Rectal smooth muscle tissue (tissue), 1 donor: ENCODE data around the gene B4GALT5.

ENCODE experiments used
- H3K27ac ChIP-seq: one replicate; pipeline ENCODE4 v1.7.0; 2013; ENCODE audit warnings: low read depth, low read length, inconsistent platforms
- H3K27me3 ChIP-seq: one replicate; pipeline ENCODE4 v1.7.0; 2013; ENCODE audit warnings: low read length; ENCODE audit not compliant: control insufficient read depth, insufficient read depth
- H3K36me3 ChIP-seq: one replicate; pipeline ENCODE4 v1.7.0; 2013; ENCODE audit warnings: low read length; ENCODE audit not compliant: control insufficient read depth, insufficient read depth
- H3K4me1 ChIP-seq: one replicate; pipeline ENCODE4 v1.7.0; 2013; ENCODE audit warnings: low read length; ENCODE audit not compliant: control insufficient read depth, insufficient read depth
- H3K4me3 ChIP-seq: one replicate; pipeline ENCODE4 v1.7.0; 2013; ENCODE audit warnings: low read length
- H3K9ac ChIP-seq: one replicate; pipeline ENCODE4 v1.7.0; 2013; ENCODE audit warnings: low read length

B4GALT5 gene

DNA sequence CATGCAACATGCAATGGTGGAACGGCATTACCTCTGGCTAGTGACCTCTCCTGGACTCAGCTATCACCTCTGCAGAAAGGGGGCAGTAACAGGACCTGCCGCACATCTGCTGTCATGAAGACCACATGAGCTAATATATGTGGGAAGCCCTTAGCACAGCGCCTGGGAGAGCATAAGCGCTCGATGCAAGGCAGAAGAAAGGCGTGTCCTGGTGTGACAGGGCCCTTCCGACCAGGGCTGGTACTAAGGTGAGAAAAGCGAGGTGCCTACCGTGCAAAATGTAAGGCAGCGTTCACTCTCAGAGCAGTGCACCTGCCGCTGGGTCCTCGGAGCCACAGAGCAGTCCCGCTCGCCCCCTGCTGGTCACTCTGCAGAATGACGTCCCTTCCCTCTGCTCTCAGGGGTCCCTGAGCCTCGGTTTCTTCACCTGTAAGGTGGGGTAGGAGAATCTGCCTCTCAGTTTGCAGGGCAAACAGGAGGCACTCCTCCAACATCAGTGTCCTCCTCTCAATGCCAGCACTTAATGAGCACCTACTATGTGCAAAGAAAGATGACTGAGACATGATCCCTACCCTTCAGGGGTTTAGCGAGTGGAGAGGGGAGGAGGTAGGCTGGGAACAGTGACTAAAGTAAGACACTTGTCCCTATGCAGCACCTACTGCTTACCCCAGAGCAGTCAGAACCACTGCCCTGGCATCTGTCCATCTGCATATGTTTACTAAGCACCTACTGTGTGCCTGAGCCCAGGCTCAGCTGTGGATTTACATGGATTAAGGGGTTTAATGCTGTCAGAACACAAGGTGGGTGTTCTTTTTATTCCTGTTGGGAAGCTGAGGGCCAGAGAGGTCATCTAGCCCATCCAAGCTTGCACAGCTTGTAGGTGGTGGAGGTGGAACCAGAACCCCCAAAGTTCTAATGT is 104.7 kb downstream of the B4GALT5 start:
- H3K4me3 ChIP-seq: peak overlapping the region; percentile 35
- no peaks in the 10 kb centered on the region for H3K36me3 ChIP-seq
- no peak overlapping the region for H3K27ac ChIP-seq
- no peak overlapping the region for H3K9ac ChIP-seq
- peaks cover 4% of the 10 kb centered on the region for H3K4me1 ChIP-seq
- no peaks in the 10 kb centered on the region for H3K27me3 ChIP-seq

GRCh38 chr20:49607568-49607967 is 106.1 kb downstream of the B4GALT5 start:
- H3K27ac ChIP-seq: no peak overlapping the region
- H3K27me3 ChIP-seq: no peaks in the 10 kb centered on the region
- peaks cover 4% of the 10 kb centered on the region for H3K4me1 ChIP-seq
- no peak overlapping the region for H3K4me3 ChIP-seq
- no peaks in the 10 kb centered on the region for H3K36me3 ChIP-seq
- no peak overlapping the region for H3K9ac ChIP-seq

GRCh38 chr20:49603209-49603627 is 110.5 kb downstream of the B4GALT5 start:
- H3K9ac ChIP-seq: no peak overlapping the region
- no peaks in the 10 kb centered on the region for H3K36me3 ChIP-seq
- no peaks in the 10 kb centered on the region for H3K4me1 ChIP-seq
- no peak overlapping the region for H3K27ac ChIP-seq
- no peak overlapping the region for H3K4me3 ChIP-seq
- no peaks in the 10 kb centered on the region for H3K27me3 ChIP-seq

DNA sequence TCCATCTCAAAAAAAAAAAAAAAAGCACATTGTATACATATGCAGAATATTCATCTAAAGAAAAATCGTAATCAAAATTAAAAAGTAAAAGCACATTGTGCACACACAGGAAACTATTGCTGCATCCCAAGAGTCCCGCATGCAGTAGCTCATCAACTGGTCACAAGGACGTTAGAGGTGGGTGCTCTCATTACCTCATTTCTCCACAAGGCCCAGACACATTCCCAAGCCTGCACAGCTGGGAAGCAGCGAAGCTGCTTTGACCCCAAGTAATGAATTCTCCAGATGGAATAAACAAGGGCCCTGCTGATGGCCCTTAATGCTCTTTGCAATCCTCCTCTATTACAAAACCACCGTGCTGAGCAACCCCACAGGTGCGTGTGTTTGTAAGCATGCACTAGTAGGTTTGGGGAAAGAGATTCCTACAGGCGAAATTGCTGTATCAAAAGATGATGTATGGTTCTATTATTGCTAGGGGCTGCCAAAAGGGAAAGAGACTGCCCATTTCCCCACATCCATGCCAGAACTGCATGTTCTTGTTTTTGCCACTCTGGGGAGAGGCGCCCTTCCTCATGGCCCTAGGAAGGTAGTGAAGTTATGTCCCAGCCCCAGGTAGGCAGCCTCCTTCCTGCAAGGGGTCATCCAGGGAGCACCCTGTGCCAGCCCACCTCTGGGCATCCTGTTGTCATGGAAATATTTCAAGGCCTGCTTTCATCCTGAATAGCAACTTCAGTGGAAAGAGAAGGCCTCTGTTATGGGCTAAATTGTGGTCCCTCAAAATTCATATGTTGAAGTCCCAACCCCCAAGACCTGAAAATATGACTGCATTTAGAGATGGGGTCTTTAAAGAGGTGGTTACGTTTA is 111.1 kb downstream of the B4GALT5 start:
- Histone ChIP-seq H3K27me3 (no peaks in the 10 kb centered on the region), H3K9ac (no peak overlapping the region), H3K4me1 (no peaks in the 10 kb centered on the region), H3K4me3 (no peak overlapping the region), H3K36me3 (no peaks in the 10 kb centered on the region), H3K27ac (no peak overlapping the region)

DNA sequence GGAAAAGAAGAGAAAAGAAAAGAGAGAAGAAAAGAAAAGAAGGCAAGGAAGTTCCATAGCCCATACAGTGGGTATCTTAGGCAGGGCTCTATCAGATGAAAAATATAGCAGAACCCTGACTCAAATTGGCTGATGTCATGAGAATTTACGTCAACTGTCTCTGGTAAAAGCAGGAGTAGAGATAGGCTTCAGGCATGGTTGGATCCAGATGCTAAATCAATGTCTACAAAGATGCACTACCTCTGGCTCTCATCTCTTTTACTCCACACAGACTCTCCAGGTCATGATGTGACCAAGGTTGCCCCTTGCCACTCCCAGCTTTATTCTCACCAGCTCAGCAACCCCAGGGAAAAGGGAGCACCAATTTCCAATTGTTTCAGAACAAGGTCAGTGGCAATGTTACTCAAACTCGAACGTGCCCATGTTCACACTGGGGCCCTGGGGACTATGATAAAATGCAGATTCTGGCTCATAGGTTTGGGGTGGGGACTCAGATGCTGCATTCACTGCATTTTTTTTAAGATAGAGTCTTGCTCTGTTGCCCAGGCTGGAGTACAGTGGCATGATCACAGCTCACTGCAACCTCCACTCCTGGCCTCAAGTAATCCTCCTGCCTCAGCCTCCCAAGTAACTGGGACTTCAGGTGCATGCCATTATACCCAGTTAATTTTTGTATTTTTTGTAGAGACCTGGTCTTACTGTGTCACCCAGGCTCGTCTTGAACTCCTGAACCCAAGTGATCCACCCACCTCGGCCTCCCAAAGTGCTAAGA is 112.3 kb downstream of the B4GALT5 start:
- H3K36me3 ChIP-seq: no peaks in the 10 kb centered on the region
- H3K4me1 ChIP-seq: no peaks in the 10 kb centered on the region
- H3K27me3 ChIP-seq: no peaks in the 10 kb centered on the region
- no peak overlapping the region for H3K27ac ChIP-seq
- no peak overlapping the region for H3K4me3 ChIP-seq
- H3K9ac ChIP-seq: no peak overlapping the region

DNA sequence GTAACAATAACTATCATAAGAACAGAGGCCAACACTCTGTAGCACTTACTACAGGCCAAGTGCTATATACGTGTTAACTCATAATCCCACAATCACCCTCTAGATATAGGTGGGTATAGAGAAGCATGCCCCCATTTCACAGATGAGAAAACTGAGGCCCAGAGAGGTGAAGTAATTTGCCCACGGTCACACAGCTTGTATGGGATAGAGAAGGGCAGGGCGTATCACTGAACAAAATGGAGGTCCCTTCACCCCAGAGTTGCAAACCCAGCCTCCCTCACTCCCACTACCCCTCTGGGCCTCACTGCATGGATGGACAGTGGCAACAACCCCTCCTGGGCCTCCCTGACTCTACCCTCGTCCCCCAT is 113.9 kb downstream of the B4GALT5 start:
- Histone ChIP-seq H3K9ac (no peak overlapping the region), H3K4me1 (no peaks in the 10 kb centered on the region), H3K27me3 (no peaks in the 10 kb centered on the region), H3K4me3 (no peak overlapping the region), H3K27ac (no peak overlapping the region), H3K36me3 (no peaks in the 10 kb centered on the region)

DNA sequence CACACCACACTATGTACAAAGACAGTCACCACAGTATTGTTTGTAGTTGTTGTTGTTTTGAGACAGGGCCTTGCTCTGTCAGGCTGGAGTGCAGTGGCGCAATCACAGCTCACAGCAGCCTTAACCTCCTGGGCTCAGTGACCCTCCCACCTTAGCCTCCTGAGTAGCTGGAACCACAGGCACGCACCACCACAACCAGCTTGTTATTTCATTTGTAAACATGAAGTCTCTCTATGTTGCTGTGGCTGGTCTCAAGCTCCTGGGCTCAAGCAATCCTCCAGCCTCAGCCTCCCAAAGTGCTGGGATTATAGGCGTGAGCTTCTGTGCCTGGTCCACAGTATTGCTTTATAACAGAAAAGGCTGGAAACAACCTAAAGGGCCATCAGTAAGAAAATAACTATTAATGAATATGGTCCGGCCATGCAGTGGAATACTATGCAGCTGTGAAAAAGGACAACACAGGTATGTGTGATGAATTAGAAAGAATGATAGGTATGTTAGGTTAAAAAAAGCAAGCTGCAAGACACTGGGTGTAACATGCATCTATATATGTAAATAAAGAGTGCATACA is 115.8 kb downstream of the B4GALT5 start:
- Histone ChIP-seq H3K27me3 (no peaks in the 10 kb centered on the region), H3K36me3 (no peaks in the 10 kb centered on the region), H3K27ac (no peak overlapping the region)

DNA sequence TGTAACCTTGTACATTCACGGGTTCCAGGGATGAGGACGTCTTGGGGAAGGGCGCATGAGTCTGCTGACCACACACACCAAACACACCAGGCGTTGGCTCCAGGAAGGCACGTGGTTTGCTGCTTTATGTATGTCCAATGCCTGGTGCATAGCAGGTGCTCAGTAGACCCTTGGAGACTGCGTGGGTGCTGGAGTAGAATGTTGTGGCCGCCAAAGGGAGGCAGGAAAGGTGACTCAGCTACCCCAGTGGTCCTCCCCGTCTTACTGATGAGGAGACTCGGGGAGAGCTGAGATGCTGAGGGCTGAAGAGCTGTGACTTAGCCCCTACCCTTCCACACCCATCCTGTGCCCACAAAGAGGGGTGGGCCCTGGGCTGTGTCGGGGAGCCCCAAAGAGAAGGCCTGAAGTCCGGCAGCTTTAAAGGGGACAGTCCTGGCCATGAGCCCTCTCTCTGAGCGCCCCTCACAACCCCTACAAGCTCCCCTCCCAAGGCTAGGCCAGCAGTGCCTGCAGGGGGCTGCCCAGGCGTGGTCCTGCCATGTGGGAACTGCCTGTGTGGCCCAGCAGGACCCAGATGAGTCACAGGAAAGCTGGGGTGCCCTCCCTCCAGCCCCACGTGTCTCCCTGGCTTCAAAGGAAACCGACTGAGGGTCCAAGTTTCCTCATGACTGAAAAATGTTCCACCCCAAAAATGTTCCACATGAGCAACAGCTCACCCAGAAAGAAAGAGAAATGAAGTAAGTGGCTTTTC is 117.7 kb downstream of the B4GALT5 start:
- H3K27ac ChIP-seq: peak overlapping the region; percentile 40
- H3K4me3 ChIP-seq: no peak overlapping the region
- H3K27me3 ChIP-seq: no peaks in the 10 kb centered on the region
- H3K4me1 ChIP-seq: no peaks in the 10 kb centered on the region
- no peaks in the 10 kb centered on the region for H3K36me3 ChIP-seq
- H3K9ac ChIP-seq: no peak overlapping the region

More for the DNA sequence above, 115.8 kb downstream of the B4GALT5 start:
- no peaks in the 10 kb centered on the region for H3K4me1 ChIP-seq
- no peak overlapping the region for H3K9ac ChIP-seq
- H3K4me3 ChIP-seq: no peak overlapping the region

DNA sequence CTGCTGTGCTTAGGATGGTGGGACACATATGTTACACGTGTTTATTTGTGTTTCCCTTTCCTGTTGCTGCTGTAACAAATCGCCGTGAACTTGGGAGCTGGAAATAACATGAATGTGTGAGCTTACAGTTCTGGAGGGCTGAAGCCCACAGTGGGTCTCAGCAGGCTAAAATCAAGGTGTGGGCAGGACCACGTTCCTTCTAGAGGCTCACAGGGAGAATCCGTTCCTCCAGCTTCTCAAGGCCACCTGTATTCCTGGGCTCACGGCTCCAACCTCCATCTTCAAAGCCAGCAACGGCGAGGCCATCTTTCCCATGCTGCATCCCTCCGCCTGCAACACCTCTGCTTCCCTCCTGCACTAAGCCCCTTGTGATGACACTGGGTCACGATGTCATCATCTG is 118.3 kb downstream of the B4GALT5 start:
- Histone ChIP-seq H3K9ac (no peak overlapping the region), H3K4me1 (peaks cover 2% of the 10 kb centered on the region), H3K4me3 (no peak overlapping the region), H3K36me3 (no peaks in the 10 kb centered on the region), H3K27me3 (no peaks in the 10 kb centered on the region), H3K27ac (no peak overlapping the region)

GRCh38 chr20:49594931-49595315 is 118.8 kb downstream of the B4GALT5 start:
- Histone ChIP-seq H3K4me3 (no peak overlapping the region), H3K27me3 (no peaks in the 10 kb centered on the region), H3K9ac (no peak overlapping the region), H3K36me3 (no peaks in the 10 kb centered on the region), H3K27ac (peak overlapping the region; percentile 19), H3K4me1 (peaks cover 3% of the 10 kb centered on the region)

DNA sequence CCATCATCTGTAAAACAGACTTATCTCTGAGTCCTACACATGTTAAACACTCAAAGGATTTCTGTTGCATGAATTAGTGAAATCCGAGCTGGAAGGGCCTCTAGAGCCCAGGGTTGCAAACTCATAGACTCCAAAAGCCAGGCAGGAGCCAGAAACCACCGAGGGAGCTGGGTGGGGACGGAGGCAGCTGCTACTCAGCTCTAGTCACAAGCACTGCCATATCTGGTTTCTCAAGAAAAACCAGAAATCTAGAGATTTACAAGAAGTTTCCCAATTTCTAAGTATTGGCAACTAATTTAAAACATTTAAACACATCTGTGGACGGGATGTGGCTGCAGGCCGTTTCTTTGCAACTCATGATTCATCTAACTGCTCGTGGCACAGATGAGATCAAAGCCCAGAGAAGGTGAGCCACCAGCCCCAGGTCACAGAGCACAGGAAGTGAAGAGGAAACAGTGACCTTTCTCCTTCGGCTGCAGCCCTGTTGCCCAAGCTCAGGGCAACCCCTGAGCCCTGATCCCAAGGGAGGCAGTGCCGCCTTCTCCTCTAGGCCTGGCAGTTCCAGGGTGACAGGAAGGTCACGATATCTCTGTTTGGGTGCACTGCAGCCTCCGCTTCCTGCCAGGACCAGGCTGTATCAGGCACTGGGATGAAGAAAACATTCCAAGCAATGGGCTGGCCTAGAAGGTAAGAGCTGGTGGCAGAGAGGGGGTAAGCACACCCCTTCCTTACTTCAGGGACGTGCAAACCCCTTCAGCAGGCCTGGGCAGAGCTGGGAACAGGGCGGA is 119.3 kb downstream of the B4GALT5 start:
- H3K27me3 ChIP-seq: no peaks in the 10 kb centered on the region
- H3K27ac ChIP-seq: peak overlapping the region; percentile 43
- no peak overlapping the region for H3K4me3 ChIP-seq
- peaks cover 3% of the 10 kb centered on the region for H3K4me1 ChIP-seq
- H3K36me3 ChIP-seq: no peaks in the 10 kb centered on the region
- no peak overlapping the region for H3K9ac ChIP-seq
